ENCODE results near the gene USP9Y.

- TF ChIP-seq CTCF (IDR thresholded peaks at IDR 0.05), result no peak
- no peak for TF ChIP-seq POLR2A (IDR thresholded peaks at IDR 0.05)
- no peak for TF ChIP-seq POLR2AphosphoS5 (IDR thresholded peaks at IDR 0.05)
- no peak for TF ChIP-seq EP300 (IDR thresholded peaks at IDR 0.05)
Observed at GRCh38 chrY:12710460-12710859, 9.4 kb downstream of the USP9Y start.
